GM10266 (cell line): ENCODE measurements around the gene PEX7.
"Not testable (repeated sequence)": the region's sequence is repeated elsewhere in the genome, so short reads cannot be mapped to it uniquely, and the experiment has no call there.

Experiments used
- DNase-seq: peaks from one replicate; pipeline ENCODE4 v3.0.0; 2012; ENCODE audit errors: extremely low spot score
- CTCF ChIP-seq: IDR thresholded peaks from 2 replicates; pipeline ENCODE4 v1.5.1; 2012; ENCODE audit warnings: mild to moderate bottlenecking, low read depth; ENCODE audit not compliant: control insufficient read depth, insufficient read depth; ENCODE audit errors: missing control alignments

PEX7 gene

GRCh38 chr6:136822046-136822375 lies 381 bp upstream of the PEX7 start:
- DNase-seq = peak; percentile 17

GRCh38 chr6:136823128-136823660 lies 802 bp downstream of the PEX7 start:
- DNase-seq = no peak
- no peak for TF ChIP-seq CTCF

More at GRCh38 chr6:136822046-136822375, 381 bp upstream of the PEX7 start:
- no peak for TF ChIP-seq CTCF

- DNase-seq = no peak
- no peak for TF ChIP-seq CTCF
Observed at GRCh38 chr6:136826216-136826615, 3.8 kb downstream of the PEX7 start.

- no peak for DNase-seq
- no peak for TF ChIP-seq CTCF
Observed at GRCh38 chr6:136831873-136832562, 9.6 kb downstream of the PEX7 start.

GRCh38 chr6:136840276-136841001 lies 18.0 kb downstream of the PEX7 start:
- no peak for DNase-seq

GRCh38 chr6:136843210-136843609 lies 20.8 kb downstream of the PEX7 start:
- TF ChIP-seq CTCF = no peak
- no peak for DNase-seq

More at GRCh38 chr6:136840276-136841001, 18.0 kb downstream of the PEX7 start:
- no peak for TF ChIP-seq CTCF

GRCh38 chr6:136846046-136846445 lies 23.7 kb downstream of the PEX7 start:
- peak; percentile 41 for DNase-seq
- TF ChIP-seq CTCF = peak; percentile 61

- DNase-seq = not testable (repeated sequence)
Observed at GRCh38 chr6:136846477-136846876, 24.1 kb downstream of the PEX7 start.

- not testable (repeated sequence) for DNase-seq
Observed at GRCh38 chr6:136849979-136850563, 27.7 kb downstream of the PEX7 start.
